Non-pigmented ciliary epithelial cell (primary cell): ENCODE results near the gene TPRG1L.

ENCODE experiments used
- DNase-seq: peaks from one replicate; pipeline ENCODE4 v3.0.0-alpha.2; 2010; ENCODE audit warnings: low read depth

TPRG1L gene

GRCh38 chr1:3628445-3628844, 3.6 kb downstream of the TPRG1L start:
- DNase-seq = no peak

GRCh38 chr1:3629561-3630160, 4.8 kb downstream of the TPRG1L start:
- no peak for DNase-seq

GRCh38 chr1:3630161-3630611, 5.4 kb downstream of the TPRG1L start:
- no peak for DNase-seq

GRCh38 chr1:3630914-3631313, 6.1 kb downstream of the TPRG1L start:
- DNase-seq = no peak

- no peak for DNase-seq
These were observed 6.8 kb downstream of the TPRG1L start for GRCh38 chr1:3631320-3632260.

- no peak for DNase-seq
These were observed 7.5 kb downstream of the TPRG1L start for GRCh38 chr1:3632298-3632697.

- DNase-seq = no peak
These were observed 8.0 kb downstream of the TPRG1L start for GRCh38 chr1:3632716-3633343.

- no peak for DNase-seq
These were observed 8.7 kb downstream of the TPRG1L start for GRCh38 chr1:3633344-3634058.

GRCh38 chr1:3634059-3634800, 9.4 kb downstream of the TPRG1L start:
- DNase-seq = no peak

GRCh38 chr1:3636080-3636479, 11.3 kb downstream of the TPRG1L start:
- DNase-seq = no peak

- DNase-seq = no peak
These were observed 11.7 kb downstream of the TPRG1L start for GRCh38 chr1:3636531-3636930.

- DNase-seq = no peak
These were observed 13.2 kb downstream of the TPRG1L start for GRCh38 chr1:3638027-3638426.

- no peak for DNase-seq
These were observed 13.9 kb downstream of the TPRG1L start for GRCh38 chr1:3638676-3639075.

GRCh38 chr1:3639397-3639911, 14.6 kb downstream of the TPRG1L start:
- no peak for DNase-seq

GRCh38 chr1:3640121-3640837, 15.5 kb downstream of the TPRG1L start:
- DNase-seq = no peak

GRCh38 chr1:3641046-3641760, 16.4 kb downstream of the TPRG1L start:
- DNase-seq = no peak

- no peak for DNase-seq
These were observed 17.0 kb downstream of the TPRG1L start for GRCh38 chr1:3641816-3642215.

GRCh38 chr1:3642919-3643675, 18.3 kb downstream of the TPRG1L start:
- DNase-seq = no peak

- no peak for DNase-seq
These were observed 19.5 kb downstream of the TPRG1L start for GRCh38 chr1:3644273-3644672.
